A549 (cell line): ENCODE measurements around the gene HDDC2. TPM values are rescaled to one million over a fixed set of nuclear protein-coding genes. Genes with fewer than 3 reads are reported as not detected.

ENCODE experiments used
- ATAC-seq, 2 experiments: fragments of 200-7000 bp in 1 of 2; fragments of >200 bp in 1 of 2; cut with Nextera tagmentation in 1 of 2; cut with Tn5 transposase in 1 of 2; 3 replicates each; pipeline versions ENCODE4 v1.8.0 to v1.9.1; 2018 to 2020; ENCODE audit warnings: mild to moderate bottlenecking in 1 of 2, moderate library complexity in 1 of 2
- CTCF ChIA-PET: fragments of 300-600 bp; sonication (Branson Sonifier 250); formaldehyde crosslinking; extraction: SDS; loops from one replicate; lab custom pipeline; 2021; ENCODE audit warnings: antibody characterized with exemption, inconsistent platforms; lab: Yijun Ruan, JAX
- POLR2A ChIA-PET: fragments of 350-600 bp; formaldehyde crosslinking; extraction: SDS; loops from one replicate; lab custom pipeline; 2021; ENCODE audit warnings: antibody characterized with exemption, inconsistent platforms; lab: Yijun Ruan, JAX
- DNase-seq, 2 experiments: peaks; one replicate each; pipeline versions ENCODE4 v3.0.0 to v3.0.0-alpha.2; 2011 to 2016; ENCODE audit warnings: low read depth in 1 of 2, low spot score in 1 of 2
- FAIRE-seq: peaks from 2 replicates; lab custom pipeline; 2011; peaks lifted over from hg19 to GRCh38; lab: Jason Lieb, UNC
- H3K27ac ChIP-seq, 2 experiments: fragments of >200 bp; sonication (Bioruptor Twin); formaldehyde crosslinking; 3 replicates each; pipeline ENCODE4 v1.5.1; 2016 to 2017
- H3K4me1 ChIP-seq: fragments of >200 bp; sonication (Bioruptor Twin); formaldehyde crosslinking; 3 replicates; pipeline ENCODE4 v1.6.1; 2016
- H3K4me2 ChIP-seq: fragments of >200 bp; sonication (Bioruptor Twin); formaldehyde crosslinking; 3 replicates; pipeline ENCODE4 v1.6.1; 2016
- H3K4me3 ChIP-seq: fragments of >200 bp; sonication (Bioruptor Twin); formaldehyde crosslinking; 3 replicates; pipeline ENCODE4 v1.5.1; 2016
- H3K9me3 ChIP-seq: fragments of >200 bp; sonication (Bioruptor Twin); formaldehyde crosslinking; 3 replicates; pipeline ENCODE4 v1.6.1; 2016
- BHLHE40 ChIP-seq: IDR thresholded peaks from 2 replicates; pipeline ENCODE4 v1.6.1; 2012; ENCODE audit warnings: low read depth, low read length, inconsistent platforms
- CEBPB ChIP-seq, 2 experiments: fragments of >200 bp in 1 of 2; sonication (Bioruptor Twin) in 1 of 2; formaldehyde crosslinking in 1 of 2; IDR thresholded peaks; 2 replicates each; pipeline ENCODE4 v1.6.1; 2012 to 2016
- CHD4 ChIP-seq: fragments of 200-600 bp; sonication (generic); IDR thresholded peaks from 2 replicates; pipeline ENCODE4 v1.6.1; 2016; ENCODE audit warnings: antibody characterized with exemption, mild to moderate bottlenecking, borderline replicate concordance
- EP300 ChIP-seq, 2 experiments: fragments of >200 bp; sonication (Bioruptor Twin); formaldehyde crosslinking; IDR thresholded peaks; 2 replicates in 1 of 2; 3 replicates in 1 of 2; pipeline ENCODE4 v1.6.1; 2016 to 2017
- ESRRA ChIP-seq: fragments of 150-350 bp; IDR thresholded peaks from 2 replicates; pipeline ENCODE4 v1.6.1; 2014; ENCODE audit warnings: mild to moderate bottlenecking, low read length, borderline replicate concordance
- FOXS1 ChIP-seq: fragments of 250-450 bp; sonication (Bioruptor Pico); IDR thresholded peaks from 2 replicates; pipeline ENCODE4 v1.5.0; 2020; ENCODE audit warnings: mild to moderate bottlenecking, moderate library complexity
- GATA3 ChIP-seq: IDR thresholded peaks from 2 replicates; pipeline ENCODE4 v1.6.1; 2012; ENCODE audit warnings: borderline replicate concordance
- HDAC2 ChIP-seq: fragments of 200-600 bp; sonication (generic); IDR thresholded peaks from 2 replicates; pipeline ENCODE4 v1.6.1; 2016
- HES2 ChIP-seq: fragments of >200 bp; sonication (Bioruptor Twin); formaldehyde crosslinking; IDR thresholded peaks from 2 replicates; pipeline ENCODE4 v1.6.1; 2016
- HEYL ChIP-seq: fragments of 250-450 bp; sonication (Bioruptor Pico); IDR thresholded peaks from 2 replicates; pipeline ENCODE4 v1.8.0; 2021; ENCODE audit warnings: mild to moderate bottlenecking, moderate library complexity
- HOXA7 ChIP-seq: fragments of 250-450 bp; sonication (Bioruptor Pico); IDR thresholded peaks from 2 replicates; pipeline ENCODE4 v1.5.0; 2020; ENCODE audit warnings: mild to moderate bottlenecking, moderate library complexity
- HOXB13 ChIP-seq: fragments of 250-450 bp; sonication (Bioruptor Pico); IDR thresholded peaks from 2 replicates; pipeline ENCODE4 v1.5.0; 2020; ENCODE audit warnings: low read depth, mild to moderate bottlenecking, moderate library complexity
- JUN ChIP-seq, 2 experiments: fragments of >200 bp; sonication (Bioruptor Twin); formaldehyde crosslinking; IDR thresholded peaks; 2 replicates in 1 of 2; 3 replicates in 1 of 2; pipeline ENCODE4 v1.6.1; 2016 to 2017
- JUNB ChIP-seq: fragments of >200 bp; sonication (Bioruptor Twin); formaldehyde crosslinking; IDR thresholded peaks from 2 replicates; pipeline ENCODE4 v1.6.1; 2016
- KDM1A ChIP-seq: fragments of 200-600 bp; sonication (generic); IDR thresholded peaks from 2 replicates; pipeline ENCODE4 v1.6.1; 2016; ENCODE audit warnings: low read depth, mild to moderate bottlenecking
- MAZ ChIP-seq: fragments of 150-350 bp; IDR thresholded peaks from 2 replicates; pipeline ENCODE4 v1.6.1; 2014; ENCODE audit warnings: antibody characterized with exemption, low read depth, low read length, borderline replicate concordance
- MYC ChIP-seq: IDR thresholded peaks from 2 replicates; pipeline ENCODE4 v1.6.1; 2012; ENCODE audit warnings: mild to moderate bottlenecking, inconsistent platforms, low read length, improper control_type of control experiment, borderline replicate concordance
- NFE2L2 ChIP-seq: fragments of 150-350 bp; conservative IDR thresholded peaks from 2 replicates; pipeline ENCODE4 v1.6.1; 2014; ENCODE audit warnings: low read length
- POLR2A ChIP-seq: IDR thresholded peaks from 2 replicates; pipeline ENCODE4 v1.6.1; 2012; ENCODE audit warnings: mild to moderate bottlenecking, low read length
- RARB ChIP-seq: fragments of 250-450 bp; sonication (Bioruptor Pico); IDR thresholded peaks from 2 replicates; pipeline ENCODE4 v1.8.0; 2021; ENCODE audit warnings: mild to moderate bottlenecking, moderate library complexity
- REST ChIP-seq: fragments of 200-600 bp; sonication (generic); IDR thresholded peaks from 2 replicates; pipeline ENCODE4 v1.6.1; 2016; ENCODE audit warnings: antibody characterized with exemption, mild to moderate bottlenecking, moderate library complexity
- RFX5 ChIP-seq: fragments of 450-650 bp; IDR thresholded peaks from 2 replicates; pipeline ENCODE4 v1.7.1; 2014; ENCODE audit warnings: antibody characterized with exemption, mild to moderate bottlenecking, moderate library complexity
- RNF2 ChIP-seq: fragments of 200-600 bp; sonication (generic); IDR thresholded peaks from 2 replicates; pipeline ENCODE4 v1.6.1; 2016; ENCODE audit warnings: low read depth, mild to moderate bottlenecking, antibody characterized with exemption, moderate library complexity, borderline replicate concordance
- TFCP2L1 ChIP-seq: fragments of 250-450 bp; sonication (Bioruptor Pico); IDR thresholded peaks from 2 replicates; pipeline ENCODE4 v1.5.0; 2021; ENCODE audit warnings: mild to moderate bottlenecking
- TP53 ChIP-seq: fragments of 250-450 bp; sonication (Bioruptor Pico); IDR thresholded peaks from 2 replicates; pipeline ENCODE4 v1.5.0; 2021; ENCODE audit warnings: mild to moderate bottlenecking, moderate library complexity
- ZC3H11A ChIP-seq: fragments of 450-650 bp; IDR thresholded peaks from 2 replicates; pipeline ENCODE4 v1.6.1; 2014; ENCODE audit warnings: antibody characterized with exemption, mild to moderate bottlenecking
- ZSCAN20 ChIP-seq: fragments of 250-450 bp; sonication (Bioruptor Pico); IDR thresholded peaks from 2 replicates; pipeline ENCODE4 v1.8.0; 2022; ENCODE audit warnings: mild to moderate bottlenecking, moderate library complexity
- WGBS: methylation state at CpG from one replicate; pipeline ENCODE4 v1.1.6; 2017; ENCODE audit errors: missing lambda C conversion rate; 5-methylcytosine and 5-hydroxymethylcytosine counted together
- polyA plus RNA-seq, 4 experiments: library from polyadenylated mRNA; depleted of rRNA in 3 of 4; stranded (reverse); fragments of >200 nt; fragmentation: RNase III in 1 of 4; extraction: RNeasy Plus Mini Kit Qiagen cat#74134 plus additional on column Dnase treatment in 1 of 4; gene quantifications; 2 replicates in 3 of 4; 3 replicates in 1 of 4; pipeline ENCODE4 v1.2.3, GENCODE V29; 2011 to 2017
- TF ChIP-seq, protein P1 (sequence below): fragments of 250-450 bp; sonication (Bioruptor Pico); IDR thresholded peaks from 2 replicates; pipeline ENCODE4 v1.5.0; 2021; ENCODE audit warnings: mild to moderate bottlenecking, moderate library complexity, borderline replicate concordance

HDDC2 gene
- polyA plus RNA-seq, 2 of the 4 experiments (the other 2 are of a cell fraction): 107 to 216 TPM

- no peak for TF ChIP-seq KDM1A
- TF ChIP-seq, all 56 proteins: peak for 0
Observed at GRCh38 chr6:125340175-125340835, 38.5 kb upstream of the HDDC2 start (continued).

- Histone ChIP-seq H3K27ac (no peak overlapping the region), H3K4me2 (no peak overlapping the region), H3K9me3 (no peaks in the 10 kb centered on the region; the same call in 2 of the 3 replicates), H3K4me3 (no peak overlapping the region), H3K4me1 (no peaks in the 10 kb centered on the region)
- ChIA-PET POLR2A (no interaction called here), CTCF (no interaction called here)
- FAIRE-seq: no peak
- 2% methylated on average over 1 of the region's 1 CpG for WGBS
- TF ChIP-seq FOXS1 (no peak), HOXB13 (CRISPR knock-in tag) (no peak), ZC3H11A (no peak), NFE2L2 (no peak), ZSCAN20 (CRISPR knock-in tag) (no peak), RNF2 (no peak), TP53 (CRISPR knock-in tag) (no peak), REST (no peak), GATA3 (no peak), ESRRA (no peak), HEYL (no peak), HOXA7 (no peak)
- ATAC-seq: no peak
- DNase-seq: no peak
Observed at GRCh38 chr6:125339653-125340052, 37.9 kb upstream of the HDDC2 start.

- H3K4me2 ChIP-seq: no peak overlapping the region
- no peak for FAIRE-seq
- no peak for ATAC-seq
- H3K4me3 ChIP-seq: no peak overlapping the region
- POLR2A ChIA-PET: no interaction called here
- no peaks in the 10 kb centered on the region; the same call in 2 of the 3 replicates for H3K9me3 ChIP-seq
- no peak for DNase-seq
- no peak overlapping the region for H3K27ac ChIP-seq
- CTCF ChIA-PET: interaction anchor here (0.6 kb wide), 1 partner anchor 689 kb away, joined by 3 read pairs; no protein-coding TSS in a partner anchor
- TF ChIP-seq ESRRA (no peak), CHD4 (no peak), EP300 (IDR thresholded peaks at IDR 0.05) (no peak), CEBPB (IDR thresholded peaks at IDR 0.05) (no peak), HDAC2 (no peak), RARB (CRISPR knock-in tag) (no peak), HOXA7 (no peak), JUN (IDR thresholded peaks at IDR 0.05) (no peak), HES2 (no peak), POLR2A (no peak), KDM1A (no peak), MAZ (no peak), RFX5 (no peak), JUNB (no peak), MYC (no peak), BHLHE40 (no peak), TFCP2L1 (no peak), TP53 (CRISPR knock-in tag) (no peak)
- TF ChIP-seq, protein P1, sequence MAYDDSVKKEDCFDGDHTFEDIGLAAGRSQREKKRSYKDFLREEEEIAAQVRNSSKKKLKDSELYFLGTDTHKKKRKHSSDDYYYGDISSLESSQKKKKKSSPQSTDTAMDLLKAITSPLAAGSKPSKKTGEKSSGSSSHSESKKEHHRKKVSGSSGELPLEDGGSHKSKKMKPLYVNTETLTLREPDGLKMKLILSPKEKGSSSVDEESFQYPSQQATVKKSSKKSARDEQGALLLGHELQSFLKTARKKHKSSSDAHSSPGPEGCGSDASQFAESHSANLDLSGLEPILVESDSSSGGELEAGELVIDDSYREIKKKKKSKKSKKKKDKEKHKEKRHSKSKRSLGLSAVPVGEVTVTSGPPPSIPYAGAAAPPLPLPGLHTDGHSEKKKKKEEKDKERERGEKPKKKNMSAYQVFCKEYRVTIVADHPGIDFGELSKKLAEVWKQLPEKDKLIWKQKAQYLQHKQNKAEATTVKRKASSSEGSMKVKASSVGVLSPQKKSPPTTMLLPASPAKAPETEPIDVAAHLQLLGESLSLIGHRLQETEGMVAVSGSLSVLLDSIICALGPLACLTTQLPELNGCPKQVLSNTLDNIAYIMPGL: no peak
- H3K4me1 ChIP-seq: no peaks in the 10 kb centered on the region
Observed at GRCh38 chr6:125338381-125338780, 36.6 kb upstream of the HDDC2 start.
